ENCODE data around the gene CKAP2L. TPM values are rescaled to one million over a fixed set of nuclear protein-coding genes. Genes with fewer than 3 reads are reported as not detected.

Gene CKAP2L
- total and polyA plus RNA-seq, 9 of the 15 experiments (the other 6 are each of a cell fraction or from before 2014, with no cell fraction given), result 10.4 to 21.9 (median 14.2) TPM

GRCh38 chr2:112794131-112794733 is 29.8 kb upstream of the CKAP2L start (continued):
- TF ChIP-seq PHF20 (IDR thresholded peaks at IDR 0.05; ENCODE audit: partially characterized antibody), result no peak
- TF ChIP-seq GTF2A2 (tag; IDR thresholded peaks at IDR 0.05), result no peak
- TF ChIP-seq PHF8 (IDR thresholded peaks at IDR 0.05; ENCODE audit: borderline replicate concordance, low read length), result no peak
- no peak for TF ChIP-seq CBFB (CRISPR knock-in tag; IDR thresholded peaks at IDR 0.05)
- peak; percentile 99 for TF ChIP-seq CEBPB (tag; IDR thresholded peaks at IDR 0.05)
- no peak for TF ChIP-seq POLR2B (IDR thresholded peaks at IDR 0.05; ENCODE audit: low read depth, partially characterized antibody)
- TF ChIP-seq MAFK (IDR thresholded peaks at IDR 0.05; ENCODE audit: low read length), result peak; percentile 88
- TF ChIP-seq REST (IDR thresholded peaks at IDR 0.05; ENCODE audit: borderline replicate concordance), result peak; percentile 77
- no peak for TF ChIP-seq REST (CRISPR knock-in tag; IDR thresholded peaks at IDR 0.05; ENCODE audit: low read depth)
- no peak for TF ChIP-seq ZNF408 (CRISPR knock-in tag; IDR thresholded peaks at IDR 0.05; ENCODE audit: low read depth)
- no peak for TF ChIP-seq FOXO4 (CRISPR knock-in tag; IDR thresholded peaks at IDR 0.05)
- no peak for TF ChIP-seq PTRF (tag; IDR thresholded peaks at IDR 0.05)
- peak; percentile 77 for TF ChIP-seq GABPA (tag; conservative IDR thresholded peaks at IDR 0.05; ENCODE audit: low read depth)
- peak; percentile 46 to 93; a peak in 3 of 4 replicates for TF ChIP-seq ARNT (IDR thresholded peaks at IDR 0.05)
- peak; percentile 89 for TF ChIP-seq PKNOX1 (IDR thresholded peaks at IDR 0.05)
- TF ChIP-seq MECOM (CRISPR knock-in tag; IDR thresholded peaks at IDR 0.05), result peak; percentile 87
- TF ChIP-seq ZNF175 (CRISPR knock-in tag; IDR thresholded peaks at IDR 0.05; ENCODE audit: low read depth), result peak; percentile 91
- TF ChIP-seq POLR2AphosphoS5 (IDR thresholded peaks at IDR 0.05; ENCODE audit: control insufficient read depth, insufficient read depth, low read depth, low read length), result no peak
